Muscle of leg (tissue), 11 donors: Measurements from ENCODE around the gene HAUS8. TPM values are rescaled to one million over a fixed set of nuclear protein-coding genes. Genes with fewer than 3 reads are reported as not detected.

Experiments used
- DNase-seq: peaks from one replicate; pipeline ENCODE4 v3.0.0; 2013
- H3K27ac ChIP-seq: one replicate; pipeline ENCODE4 v1.5.1; 2013; ENCODE audit warnings: mild to moderate bottlenecking, low read length, control low read depth
- H3K27me3 ChIP-seq: one replicate; pipeline ENCODE4 v1.6.1; 2013; ENCODE audit warnings: low read length; ENCODE audit not compliant: control insufficient read depth, insufficient read depth
- H3K36me3 ChIP-seq: one replicate; pipeline ENCODE4 v1.6.1; 2013; ENCODE audit warnings: low read length; ENCODE audit not compliant: control insufficient read depth, insufficient read depth
- H3K4me1 ChIP-seq: one replicate; pipeline ENCODE4 v1.6.1; 2013; ENCODE audit warnings: low read length; ENCODE audit not compliant: control insufficient read depth, insufficient read depth
- H3K4me3 ChIP-seq: one replicate; pipeline ENCODE4 v1.5.1; 2013; ENCODE audit warnings: low read length, control low read depth
- H3K9me3 ChIP-seq: replicated peaks from 2 replicates; pipeline ENCODE4 v1.6.1; 2013; ENCODE audit warnings: low read depth, low read length; ENCODE audit not compliant: control insufficient read depth
- WGBS: methylation state at CpG from one replicate; pipeline ENCODE4 v1.1.5; 2013; ENCODE audit warnings: missing lambda C conversion rate; ENCODE audit not compliant: insufficient coverage; 5-methylcytosine and 5-hydroxymethylcytosine counted together
- polyA plus RNA-seq, 8 donors: library from polyadenylated mRNA; unstranded; fragments of 120-200 nt; gene quantifications; one replicate each; pipeline versions ENCODE4 v1.2.1 to v1.2.3, GENCODE V29; 2013; ENCODE audit warnings: inconsistent platforms in 1 of 8, low replicate concordance in 1 of 8; ENCODE audit not compliant: insufficient read length in 8 of 8, insufficient read depth in 1 of 8
- total RNA-seq: library from RNA; stranded (reverse); fragments of 120-200 nt; gene quantifications from one replicate; pipeline ENCODE4 v1.2.4, GENCODE V29; 2013

The HAUS8 gene
- total and polyA plus RNA-seq, 9 donors = 3.9 to 14.0 (median 10.0) TPM

DNA sequence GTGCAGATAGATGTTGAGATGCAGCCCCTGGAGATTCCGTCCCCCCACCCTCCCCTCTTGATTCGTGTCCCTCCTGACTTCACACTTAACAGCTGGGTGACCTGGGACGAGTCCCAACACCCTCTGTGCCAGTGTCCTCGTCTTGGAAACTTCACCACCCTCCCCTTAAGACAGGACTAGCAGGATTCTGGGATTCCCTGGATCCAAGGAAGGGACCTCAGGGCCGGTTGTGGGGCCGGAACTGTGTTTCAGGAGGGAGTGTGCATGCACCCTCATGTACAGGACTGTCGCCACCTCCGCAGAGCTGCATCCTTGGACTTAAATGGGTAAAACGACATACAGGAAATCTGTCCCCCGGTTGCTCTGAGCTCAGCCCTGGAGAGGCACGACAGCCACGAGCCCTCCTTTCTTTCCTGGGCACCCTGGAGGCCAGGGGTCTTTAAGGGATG lies 1.3 kb upstream of the HAUS8 start:
- H3K9me3 ChIP-seq = no peaks in the 10 kb centered on the region
- peaks cover 10% of the 10 kb centered on the region for H3K36me3 ChIP-seq
- H3K27me3 ChIP-seq = no peaks in the 10 kb centered on the region
- peaks cover 32% of the 10 kb centered on the region for H3K4me1 ChIP-seq
- WGBS = 0% methylated on average over 10 of the region's 12 CpGs
- H3K4me3 ChIP-seq = peak overlapping the region; percentile 77
- no peak for DNase-seq
- peak overlapping the region; percentile 74 for H3K27ac ChIP-seq

DNA sequence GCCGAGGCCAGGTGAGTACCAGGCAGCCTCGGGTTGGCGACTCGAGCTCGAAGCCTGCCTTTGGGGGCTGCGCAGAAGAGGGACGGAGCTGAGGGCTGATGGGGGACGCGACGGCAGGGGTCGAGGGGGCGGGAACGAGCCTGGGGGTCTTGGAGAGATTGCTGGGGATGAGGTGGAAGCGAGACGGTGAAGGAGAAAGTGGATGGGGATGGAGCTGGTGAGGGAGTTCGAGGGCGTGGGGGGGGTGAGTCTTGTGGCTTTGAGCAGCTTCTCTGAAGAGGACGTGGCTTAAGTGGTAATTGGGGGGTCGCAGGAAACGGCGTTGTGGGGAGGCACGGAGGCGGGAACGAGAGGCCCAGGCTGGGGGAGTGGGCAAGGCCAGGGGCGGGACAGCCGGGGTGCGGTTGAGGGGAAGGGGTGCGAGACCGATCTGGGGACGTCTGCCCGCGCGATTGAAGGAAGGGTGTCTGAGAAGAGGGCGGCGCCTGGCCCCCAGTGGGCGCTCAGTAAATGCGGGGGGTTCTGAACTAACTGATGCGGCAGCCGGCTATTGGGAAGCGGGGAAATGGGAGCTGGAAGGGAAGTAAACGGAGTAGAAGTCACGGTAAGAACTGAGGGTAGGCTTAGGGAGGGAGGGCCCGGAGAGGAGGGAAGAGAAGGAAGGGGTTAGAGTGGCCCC lies 751 bp upstream of the HAUS8 start:
- Histone ChIP-seq H3K4me1 (peaks cover 32% of the 10 kb centered on the region), H3K27ac (peak overlapping the region; percentile 74), H3K27me3 (no peaks in the 10 kb centered on the region), H3K9me3 (no peaks in the 10 kb centered on the region), H3K4me3 (peak overlapping the region; percentile 77), H3K36me3 (peaks cover 14% of the 10 kb centered on the region)
- DNase-seq = peak; percentile 63
- under 1% methylated on average over 42 of the region's 43 CpGs for WGBS

DNA sequence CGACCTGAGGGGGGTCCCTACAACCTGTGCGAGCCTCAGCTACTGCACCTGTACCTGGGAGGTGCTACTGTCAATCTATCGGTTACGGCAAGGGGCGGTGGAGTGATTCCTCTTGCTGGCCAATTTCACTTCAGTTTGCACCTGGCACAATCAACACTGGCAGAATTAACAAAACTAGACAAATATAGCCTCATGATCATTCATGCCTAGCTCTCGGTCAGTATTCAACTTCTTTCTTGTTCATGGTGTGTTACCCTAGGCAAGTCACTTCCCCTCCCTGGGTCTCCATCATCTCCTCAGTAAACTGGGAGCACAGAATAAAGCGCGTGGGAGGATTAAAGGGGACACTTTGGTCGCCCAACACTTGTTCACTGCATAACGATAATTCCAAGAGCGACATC lies 618 bp downstream of the HAUS8 start:
- 11% methylated on average over 8 of the region's 11 CpGs for WGBS
- H3K36me3 ChIP-seq = peaks cover 25% of the 10 kb centered on the region
- H3K27ac ChIP-seq = peak overlapping the region; percentile 92
- H3K9me3 ChIP-seq = no peaks in the 10 kb centered on the region
- no peak for DNase-seq
- H3K4me1 ChIP-seq = peaks cover 29% of the 10 kb centered on the region
- no peaks in the 10 kb centered on the region for H3K27me3 ChIP-seq
- H3K4me3 ChIP-seq = peak overlapping the region; percentile 87

DNA sequence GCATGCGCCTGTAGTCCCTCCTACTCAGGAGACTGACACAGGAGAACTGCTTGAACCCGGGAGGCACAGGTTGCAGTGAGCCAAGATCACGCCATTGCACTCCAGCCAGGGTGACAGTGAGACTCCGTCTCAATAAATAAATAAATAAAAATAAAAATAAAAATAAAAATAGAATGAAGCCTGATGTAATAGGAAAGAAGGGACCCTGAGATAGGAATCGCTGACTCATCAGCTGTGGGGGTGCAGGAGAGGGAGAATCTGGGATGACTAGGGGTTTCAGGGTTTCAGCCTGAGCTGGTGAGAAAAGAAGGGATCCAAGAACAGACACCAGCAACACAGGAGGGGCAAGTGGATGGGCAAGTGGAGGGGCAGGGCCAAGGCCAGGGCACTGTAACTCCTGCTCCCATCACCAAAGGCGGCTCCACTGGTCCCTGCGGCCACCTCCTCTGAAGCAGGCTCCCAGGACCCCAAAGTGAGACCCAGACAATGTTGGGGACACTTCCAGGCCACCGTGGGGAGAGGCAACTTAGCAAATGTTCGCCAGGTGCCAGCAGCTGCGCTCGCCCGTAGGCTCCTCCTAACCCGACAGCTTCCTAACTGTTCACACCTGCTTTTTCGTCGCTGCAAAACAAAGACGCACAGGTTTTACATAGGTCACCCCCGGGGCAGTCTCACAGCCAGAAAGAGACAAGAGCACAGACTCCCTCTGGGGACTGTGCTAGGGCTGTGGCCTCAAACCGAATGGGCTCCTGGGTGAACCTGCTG lies 1.2 kb downstream of the HAUS8 start:
- peak; percentile 30 for DNase-seq
- Histone ChIP-seq H3K27me3 (no peaks in the 10 kb centered on the region), H3K9me3 (no peaks in the 10 kb centered on the region), H3K36me3 (peaks cover 25% of the 10 kb centered on the region), H3K4me3 (peak overlapping the region; percentile 87), H3K4me1 (peaks cover 26% of the 10 kb centered on the region), H3K27ac (peak overlapping the region; percentile 92)
- 34% methylated on average over 15 of the region's 18 CpGs for WGBS

DNA sequence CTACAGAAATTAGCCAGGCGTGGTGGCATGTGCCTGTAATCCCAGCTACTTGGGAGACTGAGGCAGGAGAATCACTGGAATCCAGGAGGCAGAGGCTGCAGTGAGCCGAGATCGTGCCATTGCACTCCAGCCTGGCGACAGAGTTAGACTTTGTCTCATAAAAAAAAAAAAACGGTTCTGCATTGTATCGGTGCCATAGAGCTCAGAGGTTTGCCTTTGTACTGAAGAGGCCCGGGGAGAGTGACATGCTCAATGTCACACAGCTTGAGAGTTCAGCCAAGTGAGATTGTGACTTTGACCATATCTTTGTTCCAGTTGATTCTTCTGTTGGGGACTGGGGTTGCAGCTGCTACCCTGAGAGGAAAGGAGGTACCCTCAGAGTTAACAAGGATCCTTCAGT lies 4.3 kb downstream of the HAUS8 start:
- H3K4me3 ChIP-seq = no peak overlapping the region
- H3K27me3 ChIP-seq = no peaks in the 10 kb centered on the region
- H3K9me3 ChIP-seq = no peaks in the 10 kb centered on the region
- WGBS = 89% methylated on average over 6 of the region's 7 CpGs
- H3K4me1 ChIP-seq = peaks cover 10% of the 10 kb centered on the region
- peaks cover 32% of the 10 kb centered on the region for H3K36me3 ChIP-seq
- no peak overlapping the region for H3K27ac ChIP-seq
- DNase-seq = no peak

DNA sequence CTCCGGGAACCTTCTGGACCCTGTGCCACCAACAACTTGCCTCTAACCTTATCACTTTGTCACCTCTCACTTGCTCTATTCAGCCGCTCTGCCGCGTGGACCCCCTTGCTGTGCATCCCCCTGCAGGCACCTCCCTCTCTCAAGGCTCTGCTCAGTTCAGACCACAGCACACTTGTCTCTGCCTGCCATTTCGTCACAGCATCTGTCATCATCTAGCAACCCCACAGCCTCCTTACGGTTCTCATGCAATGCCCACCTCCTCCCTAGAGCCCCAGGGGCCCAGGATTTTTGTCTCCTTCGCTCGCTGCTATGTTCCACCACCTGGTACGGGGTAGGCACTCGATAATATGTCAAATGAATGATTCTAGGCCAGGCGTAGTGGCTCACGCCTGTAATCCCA lies 4.8 kb downstream of the HAUS8 start:
- no peak for DNase-seq
- Histone ChIP-seq H3K27me3 (no peaks in the 10 kb centered on the region), H3K36me3 (peaks cover 32% of the 10 kb centered on the region), H3K9me3 (no peaks in the 10 kb centered on the region), H3K4me1 (peaks cover 10% of the 10 kb centered on the region), H3K27ac (no peak overlapping the region), H3K4me3 (no peak overlapping the region)
- WGBS = 83% methylated on average over 12 of the region's 12 CpGs

DNA sequence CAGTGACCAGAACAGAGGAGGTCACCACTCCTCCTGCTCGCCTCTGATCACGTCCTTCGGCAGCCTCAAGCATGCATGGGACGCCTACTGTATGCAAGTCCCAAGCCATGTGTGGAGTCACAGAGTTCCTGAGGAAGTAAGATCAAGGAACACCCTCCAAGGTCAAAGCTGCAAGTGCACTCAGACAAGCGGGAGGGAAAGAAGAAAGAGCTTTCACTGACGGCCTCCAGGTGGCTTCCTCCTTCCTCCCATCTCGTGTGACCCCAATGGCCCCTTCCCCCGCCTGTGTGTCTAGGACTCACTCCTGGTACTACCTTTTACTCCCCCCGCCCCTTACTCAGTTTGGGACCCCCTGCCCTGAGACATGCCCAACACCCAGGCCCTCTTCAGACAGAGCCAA lies 6.1 kb downstream of the HAUS8 start:
- 20% methylated on average over 1 of the region's 9 CpGs for WGBS
- no peak overlapping the region for H3K27ac ChIP-seq

DNA sequence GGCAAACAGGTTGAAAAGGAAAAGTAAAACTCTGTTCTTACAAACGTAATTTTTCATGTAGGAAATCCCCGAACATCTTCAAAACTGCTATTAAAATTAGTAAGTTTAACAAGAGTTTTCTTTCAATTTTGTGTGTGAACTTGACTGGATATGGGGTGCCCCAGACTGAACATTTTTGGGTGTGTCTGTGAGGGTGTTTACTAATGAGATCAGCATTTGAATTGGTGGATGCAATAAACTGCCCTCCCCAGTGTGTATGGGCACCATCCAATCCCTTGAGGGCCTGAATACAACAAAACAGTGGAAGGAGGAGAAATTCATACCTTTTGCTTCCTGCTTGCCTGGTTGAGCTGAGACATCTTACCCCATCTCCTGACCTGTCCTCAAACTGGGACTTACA lies 11.8 kb downstream of the HAUS8 start:
- Histone ChIP-seq H3K27me3 (no peaks in the 10 kb centered on the region), H3K27ac (no peak overlapping the region), H3K4me3 (no peak overlapping the region), H3K4me1 (peaks cover 2% of the 10 kb centered on the region), H3K9me3 (peaks cover 20% of the 10 kb centered on the region), H3K36me3 (peaks cover 34% of the 10 kb centered on the region)
- no peak for DNase-seq
- WGBS = no CpG with 5 or more reads among the region's 2 CpGs

More for the DNA sequence above, 6.1 kb downstream of the HAUS8 start:
- peaks cover 4% of the 10 kb centered on the region for H3K4me1 ChIP-seq
- DNase-seq = no peak
- H3K9me3 ChIP-seq = peaks cover 2% of the 10 kb centered on the region
- no peaks in the 10 kb centered on the region for H3K27me3 ChIP-seq
- H3K36me3 ChIP-seq = peaks cover 32% of the 10 kb centered on the region
- H3K4me3 ChIP-seq = no peak overlapping the region

DNA sequence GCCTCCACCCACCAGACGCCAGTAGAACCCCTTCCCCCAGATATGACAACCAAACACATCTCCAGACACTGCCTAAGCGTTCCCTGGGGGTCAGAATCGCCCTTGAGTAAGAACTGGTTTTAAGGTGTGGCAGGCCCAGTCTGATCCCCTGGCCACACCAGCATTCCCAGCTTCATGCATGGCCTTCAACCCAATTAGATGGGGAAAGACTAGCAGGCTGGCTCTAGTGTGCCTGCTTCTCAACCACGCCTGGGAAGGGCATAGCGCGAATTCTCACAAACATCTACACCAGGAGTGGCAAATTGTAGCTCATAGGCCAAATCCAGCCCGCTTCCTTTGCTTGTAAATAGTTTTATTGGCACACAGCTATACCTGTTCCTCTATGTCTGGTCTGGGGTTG lies 13.6 kb downstream of the HAUS8 start:
- no CpG with 5 or more reads among the region's 7 CpGs for WGBS
- no peak for DNase-seq
- peaks cover 30% of the 10 kb centered on the region for H3K9me3 ChIP-seq
- H3K36me3 ChIP-seq = peaks cover 45% of the 10 kb centered on the region
- H3K27ac ChIP-seq = no peak overlapping the region
- H3K27me3 ChIP-seq = no peaks in the 10 kb centered on the region
- no peak overlapping the region for H3K4me3 ChIP-seq
- no peaks in the 10 kb centered on the region for H3K4me1 ChIP-seq

DNA sequence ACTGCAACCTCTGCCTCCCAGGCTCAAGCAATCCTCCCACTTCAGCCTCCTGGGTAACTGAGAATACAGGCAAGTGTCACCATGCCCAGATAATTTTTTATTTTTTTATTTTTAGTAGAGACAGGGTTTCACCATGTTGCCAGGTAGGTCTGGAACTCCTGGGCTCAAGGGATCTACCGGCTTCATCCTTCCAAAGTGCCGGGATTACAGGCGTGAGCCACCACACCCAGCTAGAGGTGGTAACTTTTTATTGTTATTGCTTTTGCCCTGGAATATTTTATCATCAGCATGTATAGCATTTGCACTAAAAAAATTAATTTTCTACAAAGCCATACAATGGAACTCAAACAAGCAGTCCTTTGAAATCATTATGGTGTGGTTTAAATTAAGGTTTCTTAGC lies 14.0 kb downstream of the HAUS8 start:
- H3K27ac ChIP-seq = no peak overlapping the region

More for the DNA sequence above, 14.0 kb downstream of the HAUS8 start:
- Histone ChIP-seq H3K27me3 (no peaks in the 10 kb centered on the region), H3K9me3 (peaks cover 30% of the 10 kb centered on the region), H3K4me1 (no peaks in the 10 kb centered on the region), H3K36me3 (peaks cover 42% of the 10 kb centered on the region), H3K4me3 (no peak overlapping the region)
- WGBS = no CpG with 5 or more reads among the region's 3 CpGs
- DNase-seq = no peak
